H9 (cell line): ENCODE data around the gene FRMD1. TPM values are rescaled to one million over a fixed set of nuclear protein-coding genes. Genes with fewer than 3 reads are reported as not detected.

ENCODE experiments used
- DNase-seq: peaks from one replicate; pipeline ENCODE4 v3.0.0-alpha.2; 2017
- H2AFZ ChIP-seq: one replicate; pipeline ENCODE4 v1.6.1; 2013; ENCODE audit warnings: mild to moderate bottlenecking, low read length, control low read depth, moderate library complexity
- H2AK5ac ChIP-seq: 2 replicates; pipeline ENCODE4 v1.6.1; 2013; ENCODE audit warnings: low read length, control low read depth, mixed read lengths; ENCODE audit not compliant: insufficient read length
- H2BK120ac ChIP-seq: one replicate; pipeline ENCODE4 v1.6.1; 2013; ENCODE audit warnings: low read depth, mild to moderate bottlenecking, low read length, control low read depth, inconsistent platforms; ENCODE audit not compliant: poor library complexity, severe bottlenecking
- H2BK12ac ChIP-seq: 2 replicates; pipeline ENCODE4 v1.6.1; 2013; ENCODE audit warnings: low read length, control low read depth, mixed read lengths, low read depth; ENCODE audit not compliant: insufficient read length
- H2BK15ac ChIP-seq: 2 replicates; pipeline ENCODE4 v1.6.1; 2013; ENCODE audit warnings: low read depth, low read length, control low read depth
- H2BK20ac ChIP-seq: one replicate; pipeline ENCODE4 v1.6.1; 2013; ENCODE audit warnings: low read depth, mild to moderate bottlenecking, low read length, control low read depth, inconsistent platforms; ENCODE audit not compliant: poor library complexity, severe bottlenecking
- H2BK5ac ChIP-seq: 2 replicates; pipeline ENCODE4 v1.6.1; 2013; ENCODE audit warnings: low read length, control low read depth, mixed read lengths; ENCODE audit not compliant: insufficient read length
- H3K14ac ChIP-seq: 2 replicates; pipeline ENCODE4 v1.6.1; 2013; ENCODE audit warnings: low read length, control low read depth; ENCODE audit not compliant: insufficient read depth
- H3K18ac ChIP-seq: 2 replicates; pipeline ENCODE4 v1.6.1; 2013; ENCODE audit warnings: low read depth, mild to moderate bottlenecking, mixed read lengths, low read length, control low read depth; ENCODE audit not compliant: insufficient read length
- H3K23ac ChIP-seq: 2 replicates; pipeline ENCODE4 v1.6.1; 2013; ENCODE audit warnings: low read length, control low read depth, mixed read lengths, low read depth; ENCODE audit not compliant: insufficient read length
- H3K23me2 ChIP-seq: 2 replicates; pipeline ENCODE4 v1.6.1; 2013; ENCODE audit warnings: low read depth, mild to moderate bottlenecking, mixed read lengths, low read length, control low read depth; ENCODE audit not compliant: insufficient read length, poor library complexity, severe bottlenecking
- H3K27ac ChIP-seq: 2 replicates; pipeline ENCODE4 v1.5.1; 2013; ENCODE audit warnings: low read length, control low read depth, mixed read lengths, low read depth; ENCODE audit not compliant: insufficient read length
- H3K27me3 ChIP-seq: 2 replicates; pipeline ENCODE4 v1.6.1; 2013; ENCODE audit warnings: low read length, control low read depth, inconsistent platforms; ENCODE audit not compliant: insufficient read depth
- H3K4ac ChIP-seq: 2 replicates; pipeline ENCODE4 v1.6.1; 2013; ENCODE audit warnings: low read depth, mild to moderate bottlenecking, control low read depth, inconsistent platforms, low read length, moderate library complexity
- H3K4me1 ChIP-seq: 2 replicates; pipeline ENCODE4 v1.6.1; 2013; ENCODE audit warnings: low read length, control low read depth, inconsistent platforms; ENCODE audit not compliant: insufficient read depth
- H3K4me2 ChIP-seq: 2 replicates; pipeline ENCODE4 v1.6.1; 2013; ENCODE audit warnings: low read length, control low read depth, mixed read lengths; ENCODE audit not compliant: insufficient read length, insufficient read depth
- H3K56ac ChIP-seq: 2 replicates; pipeline ENCODE4 v1.6.1; 2013; ENCODE audit warnings: low read depth, mild to moderate bottlenecking, mixed read lengths, low read length, control low read depth; ENCODE audit not compliant: insufficient read length
- H3K79me1 ChIP-seq: 2 replicates; pipeline ENCODE4 v1.6.1; 2013; ENCODE audit warnings: low read depth, mild to moderate bottlenecking, moderate library complexity, low read length, control low read depth, inconsistent platforms; ENCODE audit not compliant: insufficient read depth, poor library complexity, severe bottlenecking
- H3K79me2 ChIP-seq: 2 replicates; pipeline ENCODE4 v1.6.1; 2013; ENCODE audit warnings: low read length, control low read depth, inconsistent platforms; ENCODE audit not compliant: insufficient read depth
- H3K9ac ChIP-seq: 2 replicates; pipeline ENCODE4 v1.6.1; 2013; ENCODE audit warnings: low read length, control low read depth, mixed read lengths; ENCODE audit not compliant: insufficient read length; ENCODE audit errors: extremely low read depth
- H3K9me3 ChIP-seq: one replicate; pipeline ENCODE4 v1.6.1; 2013; ENCODE audit warnings: low read depth, low read length, inconsistent platforms; ENCODE audit not compliant: control insufficient read depth
- H3T11ph ChIP-seq: one replicate; pipeline ENCODE4 v1.6.1; 2013; ENCODE audit warnings: mild to moderate bottlenecking, low read length, control low read depth, inconsistent platforms
- H4K20me1 ChIP-seq: one replicate; pipeline ENCODE4 v1.6.1; 2013; ENCODE audit not compliant: control insufficient read depth, insufficient read length, insufficient read depth
- H4K5ac ChIP-seq: 2 replicates; pipeline ENCODE4 v1.6.1; 2013; ENCODE audit warnings: low read depth, mild to moderate bottlenecking, mixed read lengths, low read length, control low read depth; ENCODE audit not compliant: insufficient read length
- H4K8ac ChIP-seq: replicated peaks from 2 replicates; pipeline ENCODE4 v1.6.1; 2013; ENCODE audit warnings: low read length, control low read depth, mixed read lengths, low read depth; ENCODE audit not compliant: insufficient read length
- H4K91ac ChIP-seq: 2 replicates; pipeline ENCODE4 v1.6.1; 2013; ENCODE audit warnings: low read depth, mild to moderate bottlenecking, moderate library complexity, mixed read lengths, low read length, control low read depth; ENCODE audit not compliant: insufficient read length
- H3K27ac Mint-ChIP-seq, 3 experiments: 2 replicates in 2 of 3; 3 replicates in 1 of 3; pipeline ENCODE4 v1.8.0; 2020 to 2021; ENCODE audit warnings: mixed read lengths in 3 of 3, mild to moderate bottlenecking in 1 of 3, moderate library complexity in 1 of 3
- H3K27me3 Mint-ChIP-seq: 2 replicates; pipeline ENCODE4 v1.8.0; 2021; ENCODE audit warnings: low read depth, mild to moderate bottlenecking, moderate library complexity, mixed read lengths
- H3K36me3 Mint-ChIP-seq, 3 experiments: 2 replicates in 2 of 3; 3 replicates in 1 of 3; pipeline ENCODE4 v1.8.0; 2020 to 2021; ENCODE audit warnings: low read depth in 3 of 3, mixed read lengths in 3 of 3; ENCODE audit not compliant: insufficient read depth in 1 of 3
- H3K4me1 Mint-ChIP-seq, 2 experiments: 2 replicates each; pipeline ENCODE4 v1.8.0; 2020; ENCODE audit warnings: mixed read lengths in 2 of 2
- H3K4me3 Mint-ChIP-seq, 2 experiments: 2 replicates in 1 of 2; 3 replicates in 1 of 2; pipeline ENCODE4 v1.8.0; 2020 to 2021; ENCODE audit warnings: mild to moderate bottlenecking in 2 of 2, mixed read lengths in 2 of 2, moderate library complexity in 1 of 2
- H3K9me3 Mint-ChIP-seq, 2 experiments: 2 replicates in 1 of 2; 3 replicates in 1 of 2; pipeline ENCODE4 v1.8.0; 2020; ENCODE audit warnings: mild to moderate bottlenecking in 2 of 2, mixed read lengths in 2 of 2, moderate library complexity in 1 of 2
- CTCF ChIP-seq: fragments of 200-600 bp; sonication (generic); conservative IDR thresholded peaks from 3 replicates; pipeline ENCODE4 v1.8.0; 2021; ENCODE audit warnings: antibody characterized with exemption, mild to moderate bottlenecking
- WGBS: extraction: QIAGEN DNeasy Blood & Tissue Kit; methylation state at CpG from one replicate; pipeline ENCODE4 v1.1.7; 2013; ENCODE audit warnings: missing lambda C conversion rate, low lambda C conversion rate, mixed read lengths; ENCODE audit not compliant: insufficient read length; ENCODE audit errors: extremely low coverage; 5-methylcytosine and 5-hydroxymethylcytosine counted together
- total RNA-seq: library from RNA; stranded (reverse); gene quantifications from 2 replicates; pipeline ENCODE4 v1.2.1, GENCODE V29; 2021

The FRMD1 gene
- total RNA-seq, 1 experiment from 2014 or later = not detected

GRCh38 chr6:168096271-168096764 is 17.3 kb upstream of the FRMD1 start:
- Histone ChIP-seq H3K27me3 (no peaks in the 10 kb centered on the region), H3K4me2 (no peak overlapping the region), H3K9ac (no peak overlapping the region), H2AFZ (no peak overlapping the region), H3K4ac (no peak overlapping the region), H2BK12ac (no peak overlapping the region), H3K79me1 (no peaks in the 10 kb centered on the region), H3K9me3 (no peaks in the 10 kb centered on the region), H4K91ac (no peak overlapping the region), H4K5ac (no peak overlapping the region), H3T11ph (no peak overlapping the region), H3K23ac (no peak overlapping the region), H2BK120ac (no peak overlapping the region), H3K18ac (no peak overlapping the region), H2BK20ac (no peak overlapping the region), H2AK5ac (no peak overlapping the region), H2BK15ac (no peak overlapping the region), H3K14ac (no peak overlapping the region; the same call in 1 of the 2 replicates), H3K23me2 (no peaks in the 10 kb centered on the region), H4K8ac (no peak overlapping the region), H3K4me1 (peaks cover 4% of the 10 kb centered on the region; the same call in 1 of the 2 replicates), H2BK5ac (no peak overlapping the region), H3K79me2 (no peaks in the 10 kb centered on the region), H3K27ac (no peak overlapping the region), H3K56ac (no peak overlapping the region), H4K20me1 (no peaks in the 10 kb centered on the region)
- peaks cover 0 to 3% of the 10 kb centered on the region in 2 experiments; a peak in 2 of 5 replicates for H3K9me3 Mint-ChIP-seq
- no peak overlapping the region for H3K4me3 Mint-ChIP-seq
- no peak overlapping the region for H3K27ac Mint-ChIP-seq
- no peak for TF ChIP-seq CTCF
- H3K4me1 Mint-ChIP-seq = peaks cover 21 to 27% of the 10 kb centered on the region in 2 experiments
- no CpG with 5 or more reads among the region's 13 CpGs for WGBS
- peaks cover 5% of the 10 kb centered on the region for H3K27me3 Mint-ChIP-seq
- DNase-seq = no peak
- 0 out of 7 replicates have a peak, but pooled peaks cover 0 to 8% (median 0%) of the 10 kb centered on the region in 3 experiments for H3K36me3 Mint-ChIP-seq
